ENCODE data around the gene ABCC1.
"Not testable (repeated sequence)": the region's sequence is repeated elsewhere in the genome, so short reads cannot be mapped to it uniquely, and the experiment has no call there.

Gene ABCC1

GRCh38 chr16:15949210-15950160, at the start of gene ABCC1:
Gene ABCC1 (plus strand): TSS chr16:15949616. CDS start chr16:15949752, 136 bp downstream.
- DNase-seq (ENCODE audit: low spot score), result peak; percentile 91

- DNase-seq (ENCODE audit: low spot score), result no peak
Measured at GRCh38 chr16:15900357-15900756, 49.1 kb upstream of the ABCC1 start.

GRCh38 chr16:15900901-15901500, 48.4 kb upstream of the ABCC1 start:
- no peak for DNase-seq (ENCODE audit: low spot score)

- no peak for DNase-seq (ENCODE audit: low spot score)
Measured at GRCh38 chr16:15903960-15904359, 45.5 kb upstream of the ABCC1 start.

- DNase-seq (ENCODE audit: low spot score), result no peak
Measured at GRCh38 chr16:15906439-15906838, 43.0 kb upstream of the ABCC1 start.

- peak; percentile 29 for DNase-seq (ENCODE audit: low spot score)
Measured at GRCh38 chr16:15907863-15908478, 41.4 kb upstream of the ABCC1 start.

- no peak for DNase-seq (ENCODE audit: low spot score)
Measured at GRCh38 chr16:15911198-15911597, 38.2 kb upstream of the ABCC1 start.

GRCh38 chr16:15913046-15913698, 36.2 kb upstream of the ABCC1 start:
- DNase-seq (ENCODE audit: low spot score), result no peak

- no peak for DNase-seq (ENCODE audit: low spot score)
Measured at GRCh38 chr16:15915555-15916081, 33.8 kb upstream of the ABCC1 start.

GRCh38 chr16:15916323-15916722, 33.1 kb upstream of the ABCC1 start:
- no peak for DNase-seq (ENCODE audit: low spot score)

- DNase-seq (ENCODE audit: low spot score), result not testable (repeated sequence)
Measured at GRCh38 chr16:15918314-15918713, 31.1 kb upstream of the ABCC1 start.

- DNase-seq (ENCODE audit: low spot score), result no peak
Measured at GRCh38 chr16:15919331-15919730, 30.1 kb upstream of the ABCC1 start.

GRCh38 chr16:15924996-15925395, 24.4 kb upstream of the ABCC1 start:
- DNase-seq (ENCODE audit: low spot score), result no peak

- DNase-seq (ENCODE audit: low spot score), result no peak
Measured at GRCh38 chr16:15925631-15926030, 23.8 kb upstream of the ABCC1 start.

GRCh38 chr16:15928261-15929104, 20.9 kb upstream of the ABCC1 start:
- no peak for DNase-seq (ENCODE audit: low spot score)

GRCh38 chr16:15932939-15933338, 16.5 kb upstream of the ABCC1 start:
- DNase-seq (ENCODE audit: low spot score), result no peak

GRCh38 chr16:15933781-15934180, 15.6 kb upstream of the ABCC1 start:
- DNase-seq (ENCODE audit: low spot score), result no peak

- no peak for DNase-seq (ENCODE audit: low spot score)
Measured at GRCh38 chr16:15934991-15935390, 14.4 kb upstream of the ABCC1 start.

- DNase-seq (ENCODE audit: low spot score), result not testable (repeated sequence)
Measured at GRCh38 chr16:15936809-15937208, 12.6 kb upstream of the ABCC1 start.

GRCh38 chr16:15942931-15943690, 6.3 kb upstream of the ABCC1 start:
- DNase-seq (ENCODE audit: low spot score), result no peak
